HG02571 (cell line): ENCODE measurements around the gene SHROOM1.

Source experiments
- ATAC-seq: cut with Tn5 transposase; IDR thresholded peaks from one replicate; pipeline ENCODE4 v1.9.1; 2021; ENCODE audit warnings: mild to moderate bottlenecking, moderate library complexity; ENCODE audit not compliant: unreplicated experiment

SHROOM1 gene

GRCh38 chr5:132778129-132778528, 52.3 kb downstream of the SHROOM1 start:
- no peak for ATAC-seq

GRCh38 chr5:132777209-132778069, 53.0 kb downstream of the SHROOM1 start, which contains the start of gene SEPTIN8:
SEPTIN8 (minus strand) TSS chr5:132777239; CDS start chr5:132777137, 102 bp downstream.
- no peak for ATAC-seq

- no peak for ATAC-seq
Measured at GRCh38 chr5:132776938-132777208, 53.6 kb downstream of the SHROOM1 start.

- ATAC-seq, result no peak
Measured at GRCh38 chr5:132776131-132776937, 54.1 kb downstream of the SHROOM1 start.

- no peak for ATAC-seq
Measured at GRCh38 chr5:132775476-132775961, 54.9 kb downstream of the SHROOM1 start.

- ATAC-seq, result no peak
Measured at GRCh38 chr5:132774896-132775295, 55.6 kb downstream of the SHROOM1 start.

GRCh38 chr5:132774406-132774805, 56.0 kb downstream of the SHROOM1 start:
- ATAC-seq, result no peak

GRCh38 chr5:132773601-132774355, 56.7 kb downstream of the SHROOM1 start:
- no peak for ATAC-seq

GRCh38 chr5:132773114-132773513, 57.3 kb downstream of the SHROOM1 start:
- ATAC-seq, result no peak

- no peak for ATAC-seq
Measured at GRCh38 chr5:132772291-132773070, 58.0 kb downstream of the SHROOM1 start.
